Mononuclear cell (primary cell): ENCODE data around the gene FKBP5. TPM values are rescaled to one million over a fixed set of nuclear protein-coding genes. Genes with fewer than 3 reads are reported as not detected.

ENCODE experiments used
- H3K27me3 ChIP-seq: 2 replicates; pipeline ENCODE4 v1.6.0; 2011; ENCODE audit warnings: low read length, control low read depth; ENCODE audit not compliant: insufficient read depth
- H3K4me1 ChIP-seq: 2 replicates; pipeline ENCODE4 v1.5.1; 2011; ENCODE audit warnings: mild to moderate bottlenecking, low read length, control low read depth; ENCODE audit not compliant: insufficient read depth
- H3K4me3 ChIP-seq: 2 replicates; pipeline ENCODE4 v1.5.1; 2011; ENCODE audit warnings: mild to moderate bottlenecking, low read length, moderate library complexity
- H3K9me3 ChIP-seq: 2 replicates; pipeline ENCODE4 v1.5.1; 2011; ENCODE audit warnings: low read depth, mild to moderate bottlenecking, control low read depth, low read length
- total RNA-seq: library from RNA; depleted of rRNA; stranded (reverse); fragments of >200 nt; gene quantifications from one replicate; pipeline ENCODE4 v1.2.3, GENCODE V29; 2012

FKBP5 gene
- total RNA-seq, 1 donor: 20.1 TPM

- Histone ChIP-seq H3K9me3 (no peaks in the 10 kb centered on the region), H3K4me3 (peak overlapping the region; percentile 39), H3K27me3 (no peaks in the 10 kb centered on the region), H3K4me1 (peaks cover 83% of the 10 kb centered on the region)
Measured at GRCh38 chr6:35727231-35727934, 38.7 kb upstream of the FKBP5 start.

GRCh38 chr6:35725721-35726438 lies 37.2 kb upstream of the FKBP5 start:
- Histone ChIP-seq H3K27me3 (no peaks in the 10 kb centered on the region), H3K4me1 (peaks cover 84% of the 10 kb centered on the region), H3K4me3 (no peak overlapping the region), H3K9me3 (no peaks in the 10 kb centered on the region)

GRCh38 chr6:35725081-35725708 lies 36.5 kb upstream of the FKBP5 start:
- Histone ChIP-seq H3K4me3 (no peak overlapping the region), H3K9me3 (no peaks in the 10 kb centered on the region), H3K27me3 (no peaks in the 10 kb centered on the region), H3K4me1 (peaks cover 84% of the 10 kb centered on the region)

GRCh38 chr6:35724471-35724870 lies 35.8 kb upstream of the FKBP5 start:
- no peak overlapping the region for H3K4me3 ChIP-seq
- H3K4me1 ChIP-seq: peaks cover 84% of the 10 kb centered on the region
- H3K27me3 ChIP-seq: no peaks in the 10 kb centered on the region
- no peaks in the 10 kb centered on the region for H3K9me3 ChIP-seq

GRCh38 chr6:35724059-35724458 lies 35.3 kb upstream of the FKBP5 start:
- Histone ChIP-seq H3K9me3 (no peaks in the 10 kb centered on the region), H3K27me3 (no peaks in the 10 kb centered on the region), H3K4me3 (no peak overlapping the region), H3K4me1 (peaks cover 84% of the 10 kb centered on the region)

- Histone ChIP-seq H3K4me3 (no peak overlapping the region), H3K4me1 (peaks cover 84% of the 10 kb centered on the region), H3K9me3 (no peaks in the 10 kb centered on the region), H3K27me3 (no peaks in the 10 kb centered on the region)
Measured at GRCh38 chr6:35723587-35723986, 34.9 kb upstream of the FKBP5 start.

- Histone ChIP-seq H3K9me3 (no peaks in the 10 kb centered on the region), H3K27me3 (no peaks in the 10 kb centered on the region), H3K4me3 (no peak overlapping the region), H3K4me1 (peaks cover 83% of the 10 kb centered on the region)
Measured at GRCh38 chr6:35722121-35722761, 33.5 kb upstream of the FKBP5 start.

GRCh38 chr6:35719830-35720733 lies 31.4 kb upstream of the FKBP5 start:
- H3K4me3 ChIP-seq: no peak overlapping the region
- H3K9me3 ChIP-seq: no peaks in the 10 kb centered on the region
- peaks cover 61% of the 10 kb centered on the region for H3K4me1 ChIP-seq
- no peaks in the 10 kb centered on the region for H3K27me3 ChIP-seq

GRCh38 chr6:35719404-35719829 lies 30.7 kb upstream of the FKBP5 start:
- no peaks in the 10 kb centered on the region for H3K27me3 ChIP-seq
- peaks cover 55% of the 10 kb centered on the region for H3K4me1 ChIP-seq
- H3K9me3 ChIP-seq: no peaks in the 10 kb centered on the region
- H3K4me3 ChIP-seq: no peak overlapping the region

GRCh38 chr6:35718911-35719381 lies 30.2 kb upstream of the FKBP5 start:
- H3K4me3 ChIP-seq: no peak overlapping the region
- H3K9me3 ChIP-seq: no peaks in the 10 kb centered on the region
- peaks cover 50% of the 10 kb centered on the region for H3K4me1 ChIP-seq
- H3K27me3 ChIP-seq: no peaks in the 10 kb centered on the region

GRCh38 chr6:35718375-35718736 lies 29.6 kb upstream of the FKBP5 start:
- H3K27me3 ChIP-seq: no peaks in the 10 kb centered on the region
- no peaks in the 10 kb centered on the region for H3K9me3 ChIP-seq
- H3K4me3 ChIP-seq: no peak overlapping the region
- peaks cover 46% of the 10 kb centered on the region for H3K4me1 ChIP-seq

- Histone ChIP-seq H3K27me3 (no peaks in the 10 kb centered on the region), H3K9me3 (no peaks in the 10 kb centered on the region), H3K4me3 (no peak overlapping the region), H3K4me1 (peaks cover 48% of the 10 kb centered on the region)
Measured at GRCh38 chr6:35717449-35718374, 29.0 kb upstream of the FKBP5 start.

- Histone ChIP-seq H3K4me3 (no peak overlapping the region), H3K27me3 (no peaks in the 10 kb centered on the region), H3K4me1 (peaks cover 48% of the 10 kb centered on the region), H3K9me3 (no peaks in the 10 kb centered on the region)
Measured at GRCh38 chr6:35716798-35717197, 28.1 kb upstream of the FKBP5 start.
